GM15510 (cell line): ENCODE measurements around the gene DCBLD2.

Source experiments
- POLR2A ChIP-seq: IDR thresholded peaks from 3 replicates; pipeline ENCODE4 v1.6.1; 2011; ENCODE audit warnings: borderline replicate concordance; ENCODE audit not compliant: insufficient read length; ENCODE audit errors: extremely low read depth

The DCBLD2 gene

GRCh38 chr3:98897701-98898100 lies 3.8 kb downstream of the DCBLD2 start:
- TF ChIP-seq POLR2A: no peak

- TF ChIP-seq POLR2A: no peak
Measured at GRCh38 chr3:98894791-98895576, 6.5 kb downstream of the DCBLD2 start.

GRCh38 chr3:98893740-98894139 lies 7.8 kb downstream of the DCBLD2 start:
- TF ChIP-seq POLR2A: no peak

GRCh38 chr3:98892263-98892662 lies 9.2 kb downstream of the DCBLD2 start:
- no peak for TF ChIP-seq POLR2A

GRCh38 chr3:98890965-98891910 lies 10.3 kb downstream of the DCBLD2 start:
- TF ChIP-seq POLR2A: no peak

- TF ChIP-seq POLR2A: no peak
Measured at GRCh38 chr3:98890181-98890835, 11.2 kb downstream of the DCBLD2 start.

- no peak for TF ChIP-seq POLR2A
Measured at GRCh38 chr3:98887684-98888083, 13.8 kb downstream of the DCBLD2 start.

- no peak for TF ChIP-seq POLR2A
Measured at GRCh38 chr3:98886525-98886924, 15.0 kb downstream of the DCBLD2 start.

GRCh38 chr3:98885851-98886250 lies 15.6 kb downstream of the DCBLD2 start:
- TF ChIP-seq POLR2A: no peak

GRCh38 chr3:98884675-98885371 lies 16.7 kb downstream of the DCBLD2 start:
- no peak for TF ChIP-seq POLR2A

- TF ChIP-seq POLR2A: no peak
Measured at GRCh38 chr3:98877132-98877531, 24.4 kb downstream of the DCBLD2 start.

GRCh38 chr3:98875535-98875934 lies 26.0 kb downstream of the DCBLD2 start:
- TF ChIP-seq POLR2A: no peak

GRCh38 chr3:98874602-98875249 lies 26.8 kb downstream of the DCBLD2 start:
- TF ChIP-seq POLR2A: no peak

GRCh38 chr3:98869391-98869790 lies 32.1 kb downstream of the DCBLD2 start:
- no peak for TF ChIP-seq POLR2A
